ENCODE measurements around the gene POPDC3. TPM values are rescaled to one million over a fixed set of nuclear protein-coding genes. Genes with fewer than 3 reads are reported as not detected.
"Not testable (repeated sequence)": the region's sequence is repeated elsewhere in the genome, so short reads cannot be mapped to it uniquely, and the experiment has no call there.

The POPDC3 gene
- total RNA-seq: 0.77 and 0.86 TPM in 2 replicates
- long read RNA-seq, partial matches to known transcripts: 0 of 1 reads
- long read RNA-seq, other reads (novel, unspliced or antisense): 0 of 1 reads

- Mint-ChIP-seq H3K27me3 (ENCODE audit: low read depth) (peaks cover 46% of the 10 kb centered on the region), H3K36me3 (ENCODE audit: low read depth) (no peaks in the 10 kb centered on the region), H3K4me1 (peaks cover 4% of the 10 kb centered on the region), H3K9me3 (no peaks in the 10 kb centered on the region), H3K4me3 (peak within 1 kb of the TSS; percentile 85), H3K27ac (ENCODE audit: unreplicated experiment) (no peak within 1 kb of the TSS)
- DNase-seq (ENCODE audit: low read depth, low spot score): peak; percentile 28
- no peak for TF ChIP-seq CTCF (conservative IDR thresholded peaks at IDR 0.05)
Measured at GRCh38 chr6:105179244-105180065, at the start of gene POPDC3. Gene POPDC3, minus strand, starts transcription at chr6:105180014. Its CDS starts 18,105 bp downstream, at chr6:105161909.

- no peak for DNase-seq (ENCODE audit: low read depth, low spot score)
- peaks cover 6% of the 10 kb centered on the region for H3K9me3 Mint-ChIP-seq
- no peak for TF ChIP-seq CTCF (conservative IDR thresholded peaks at IDR 0.05)
- H3K36me3 Mint-ChIP-seq (ENCODE audit: low read depth): peaks cover 2% of the 10 kb centered on the region
- no peaks in the 10 kb centered on the region for H3K27me3 Mint-ChIP-seq (ENCODE audit: low read depth)
- no peak overlapping the region for H3K4me3 Mint-ChIP-seq
- no peak overlapping the region for H3K27ac Mint-ChIP-seq (ENCODE audit: unreplicated experiment)
- no peaks in the 10 kb centered on the region for H3K4me1 Mint-ChIP-seq
Measured at GRCh38 chr6:105227295-105227767, 47.5 kb upstream of the POPDC3 start.

- no peak for DNase-seq (ENCODE audit: low read depth, low spot score)
- no peaks in the 10 kb centered on the region for H3K27me3 Mint-ChIP-seq (ENCODE audit: low read depth)
- no peak for TF ChIP-seq CTCF (conservative IDR thresholded peaks at IDR 0.05)
- no peaks in the 10 kb centered on the region for H3K4me1 Mint-ChIP-seq
- no peak overlapping the region for H3K4me3 Mint-ChIP-seq
- H3K9me3 Mint-ChIP-seq: peaks cover 6% of the 10 kb centered on the region
- H3K27ac Mint-ChIP-seq (ENCODE audit: unreplicated experiment): no peak overlapping the region
- H3K36me3 Mint-ChIP-seq (ENCODE audit: low read depth): peaks cover 2% of the 10 kb centered on the region
Measured at GRCh38 chr6:105226598-105227294, 46.9 kb upstream of the POPDC3 start.

DNA sequence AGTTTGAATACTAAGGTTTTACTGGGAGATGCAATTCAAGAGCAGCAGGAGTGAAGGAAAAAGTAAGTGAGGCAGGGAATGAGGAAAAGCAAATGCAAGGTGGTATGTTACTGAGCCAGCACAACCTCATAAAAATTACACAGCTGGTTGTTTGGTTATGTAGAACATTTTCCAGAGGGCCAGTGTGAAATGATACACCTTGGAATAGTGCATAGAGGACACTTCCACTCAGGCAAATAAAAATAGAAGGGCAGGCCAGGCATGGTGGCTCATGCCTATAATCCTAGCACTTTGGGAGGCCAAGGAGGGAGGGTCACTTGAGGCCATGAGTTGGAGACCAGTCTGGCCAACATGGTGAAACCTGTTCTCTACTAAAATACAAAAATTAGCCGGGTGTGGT is 43.4 kb upstream of the POPDC3 start:
- no peaks in the 10 kb centered on the region for H3K36me3 Mint-ChIP-seq (ENCODE audit: low read depth)
- DNase-seq (ENCODE audit: low read depth, low spot score): no peak
- no peak overlapping the region for H3K4me3 Mint-ChIP-seq
- no peaks in the 10 kb centered on the region for H3K27me3 Mint-ChIP-seq (ENCODE audit: low read depth)
- H3K4me1 Mint-ChIP-seq: no peaks in the 10 kb centered on the region
- no peak overlapping the region for H3K27ac Mint-ChIP-seq (ENCODE audit: unreplicated experiment)
- no peak for TF ChIP-seq CTCF (conservative IDR thresholded peaks at IDR 0.05)
- H3K9me3 Mint-ChIP-seq: no peaks in the 10 kb centered on the region

- DNase-seq (ENCODE audit: low read depth, low spot score); H3K9me3 Mint-ChIP-seq; H3K4me3 Mint-ChIP-seq; H3K27ac Mint-ChIP-seq (ENCODE audit: unreplicated experiment); H3K4me1 Mint-ChIP-seq; H3K36me3 Mint-ChIP-seq (ENCODE audit: low read depth); H3K27me3 Mint-ChIP-seq (ENCODE audit: low read depth): not testable (repeated sequence)
Measured at GRCh38 chr6:105221219-105221618, 41.4 kb upstream of the POPDC3 start.

Measured in neural crest cell (in vitro differentiated cells).